ENCODE data around the gene PADI4.

- no peak for TF ChIP-seq CTCF (IDR thresholded peaks at IDR 0.05; ENCODE audit: low read depth, low read length)
- no peak for TF ChIP-seq EZH2phosphoT487 (IDR thresholded peaks at IDR 0.05; ENCODE audit: low read depth)
Observed at GRCh38 chr1:17276568-17276967, 31.4 kb upstream of the PADI4 start.
